CD4-positive, alpha-beta T cell treated with Interleukin-6 at 100 ng/mL for 8 hours (primary cell): ENCODE measurements around the gene HNRNPU.
A peak's percentile ranks its signal among the peaks of the same experiment; 100 is the strongest.

Experiments
- DNase-seq: peaks from one replicate; pipeline ENCODE4 v3.0.0-alpha.2; 2020; ENCODE audit warnings: mixed read lengths, low spot score

HNRNPU gene

DNA sequence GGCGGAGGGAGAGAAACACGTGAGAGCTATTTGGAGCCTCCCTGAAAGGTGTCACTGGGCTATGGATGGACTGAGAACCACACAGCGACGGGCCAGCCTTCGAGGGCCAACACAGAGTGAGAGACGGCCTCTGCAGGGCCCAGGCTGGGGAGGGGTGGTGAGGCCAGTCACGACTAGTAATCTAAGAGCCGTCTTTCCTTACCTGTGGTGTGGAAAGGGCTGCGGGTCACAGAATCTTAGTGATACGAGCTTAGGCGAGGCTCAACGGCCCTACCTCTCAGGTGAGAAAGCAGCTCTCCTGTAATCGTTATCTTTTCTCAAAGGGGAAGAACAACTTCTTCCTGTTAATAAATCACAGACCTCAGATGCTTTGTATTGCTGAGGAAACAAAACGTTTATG is 62.3 kb downstream of the HNRNPU start:
- DNase-seq: no peak

DNA sequence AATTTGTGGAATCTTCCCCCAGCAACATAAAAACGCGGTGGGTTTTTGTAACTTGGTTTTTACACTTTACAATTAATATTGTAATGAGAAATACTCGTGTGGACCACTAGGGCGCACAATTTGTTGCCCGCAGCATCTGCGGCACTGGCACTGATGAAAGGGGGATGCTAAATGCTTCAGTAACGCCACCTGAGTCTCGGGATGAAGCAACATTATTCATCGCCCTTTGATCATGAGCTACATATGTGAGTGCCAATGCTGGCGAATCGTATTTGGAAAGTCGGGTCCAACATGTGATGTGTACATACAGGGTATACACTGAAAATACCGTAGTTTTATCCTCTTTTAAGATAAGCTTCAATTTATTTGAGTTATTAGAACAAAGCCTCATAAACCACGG is 63.1 kb downstream of the HNRNPU start:
- peak; percentile 56 for DNase-seq

DNA sequence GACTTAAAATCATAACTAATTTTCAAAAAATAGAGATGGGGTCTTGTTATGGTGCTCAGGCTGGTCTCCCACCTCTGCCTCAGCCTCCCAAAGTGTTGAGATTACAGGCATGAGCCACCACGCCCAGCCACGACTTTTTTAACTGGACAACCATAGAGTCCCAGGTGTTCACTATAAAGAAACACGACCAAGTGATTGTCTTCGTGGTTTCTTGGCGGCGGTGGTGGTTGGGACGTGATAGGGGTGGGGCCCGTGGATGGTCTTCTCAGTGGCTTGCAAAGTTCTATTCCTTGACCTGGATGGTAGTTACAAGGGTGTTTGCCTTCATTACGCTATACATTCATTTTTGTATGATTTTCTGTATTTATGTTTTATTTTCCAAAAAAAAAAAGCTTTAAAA is 63.5 kb downstream of the HNRNPU start:
- DNase-seq: no peak
